ENCODE data around the gene DEFB113. TPM values are rescaled to one million over a fixed set of nuclear protein-coding genes. Genes with fewer than 3 reads are reported as not detected.

Gene DEFB113
- total and polyA plus RNA-seq, 10 of the 15 experiments (the other 5 are each of a cell fraction or from before 2014, with no cell fraction given) = not detected

GRCh38 chr6:49923826-49924225 lies 45.6 kb downstream of the DEFB113 start:
- no peak overlapping the region for H3K27ac ChIP-seq (ENCODE audit: control insufficient read depth, insufficient read depth)
- no peak for TF ChIP-seq CREM (IDR thresholded peaks at IDR 0.05; ENCODE audit: low read depth)
- no peak for TF ChIP-seq STAT1 (conservative IDR thresholded peaks at IDR 0.05)
- no peak for TF ChIP-seq FOXK2 (IDR thresholded peaks at IDR 0.05)
- TF ChIP-seq CTCF (IDR thresholded peaks at IDR 0.05 in 2 of 3, conservative IDR thresholded peaks at IDR 0.05 in 1 of 3; ENCODE audit: control insufficient read depth in 2 of 3, extremely low read depth in 1 of 3, insufficient read depth in 1 of 3, low read depth in 3 of 3, low read length in 3 of 3) = peak in 1 of 3 experiments; percentile 12; a peak in 2 of 6 replicates
- no peak for TF ChIP-seq NR2F1 (conservative IDR thresholded peaks at IDR 0.05)
- TF ChIP-seq RAD21 (IDR thresholded peaks at IDR 0.05; ENCODE audit: insufficient read depth, low read depth, low read length) = peak; percentile 44
- no peaks in the 10 kb centered on the region for H3K27me3 ChIP-seq (replicated peaks in 1 of 2; ENCODE audit: control insufficient read depth in 2 of 2, insufficient read depth in 2 of 2, low read length in 1 of 2)
- ChIA-PET SMC1A (ENCODE audit: uncharacterized antibody, unreplicated experiment) (interaction anchor here (1.1 kb wide), 1 partner anchor 22 kb away, joined by 3 read pairs; no protein-coding TSS in a partner anchor), RAD21 (ENCODE audit: unreplicated experiment) (no interaction called here), POLR2A (no interaction called here), CTCF (no interaction called here)
- no peaks in the 10 kb centered on the region for H3K79me2 ChIP-seq (ENCODE audit: control insufficient read depth, insufficient read depth, low read length)
- no peaks in the 10 kb centered on the region for H3K36me3 ChIP-seq (ENCODE audit: control insufficient read depth in 2 of 2, insufficient read depth in 2 of 2, low read length in 1 of 2)
- BruUV-seq (replicated peaks) = no TSS peak
- no peaks in the 10 kb centered on the region for H3K4me1 ChIP-seq (ENCODE audit: control insufficient read depth, insufficient read depth, low read length)
- H3K4me3 ChIP-seq = no peak overlapping the region
- no peak overlapping the region for H3K4me2 ChIP-seq (ENCODE audit: control insufficient read depth, insufficient read depth)
- in situ Hi-C loops (cut with MboI) (no loop called here), intact Hi-C loops (cut with micrococcal nuclease; ENCODE audit: unreplicated experiment) (no loop called here)
- FAIRE-seq (no peak), DNase-seq (ENCODE audit: low read depth, low spot score) (no peak), ATAC-seq (no peak)
- no peak overlapping the region for H2AFZ ChIP-seq (ENCODE audit: control insufficient read depth, low read depth, low read length)
- WGBS (ENCODE audit: insufficient coverage, insufficient replicate concordance, low lambda C conversion rate, missing lambda C conversion rate) = 12% methylated on average over 3 of the region's 3 CpGs
- no peaks in the 10 kb centered on the region for H3K9me3 ChIP-seq (replicated peaks; ENCODE audit: control insufficient read depth, insufficient read depth, low read length)
- H4K20me1 ChIP-seq (ENCODE audit: control insufficient read depth, insufficient read depth) = no peaks in the 10 kb centered on the region
- H3K9ac ChIP-seq (ENCODE audit: control insufficient read depth, insufficient read depth, low read length) = no peak overlapping the region

All from GM12878 (cell line).